SK-N-MC (cell line): ENCODE results near the gene ATP1B1.

Experiments used
- EZH2 ChIP-seq: fragments of 200-600 bp; sonication (generic); IDR thresholded peaks from one replicate; pipeline ENCODE4 v1.6.1; 2017; ENCODE audit warnings: antibody characterized with exemption
- FOXP2 ChIP-seq: optimal IDR thresholded peaks from 2 replicates; pipeline ENCODE3; 2011; ENCODE audit warnings: mild to moderate bottlenecking, moderate library complexity; ENCODE audit not compliant: insufficient read depth; ENCODE audit errors: extremely low read length, control extremely low read depth
- POLR2AphosphoS5 ChIP-seq: IDR thresholded peaks from 2 replicates; pipeline ENCODE4 v1.6.1; 2012; ENCODE audit warnings: mild to moderate bottlenecking, low read depth, low read length, borderline replicate concordance

DNA sequence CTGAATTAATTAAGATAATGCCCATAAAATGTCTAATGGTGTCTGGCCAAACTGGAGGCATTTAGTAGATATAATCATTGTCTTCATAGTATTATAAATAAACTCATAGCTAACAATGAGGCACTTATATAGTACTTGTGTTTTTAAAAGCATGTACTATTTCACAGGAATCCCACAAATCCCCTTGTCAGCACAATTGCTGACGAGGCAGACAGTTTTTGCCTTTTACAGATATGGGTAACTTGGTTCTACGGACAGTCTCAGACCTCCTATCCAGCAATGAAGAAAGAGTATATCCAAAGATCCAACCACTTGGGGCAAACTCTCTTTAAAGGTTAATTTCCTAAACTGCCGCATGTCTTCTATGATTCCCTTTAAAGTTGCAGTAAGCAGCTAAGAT is 73.7 kb downstream of the ATP1B1 start:
- TF ChIP-seq POLR2AphosphoS5 (no peak), EZH2 (no peak), FOXP2 (no peak)
